VCaP (cell line): ENCODE measurements around the gene DNAJC22.

ENCODE experiments used
- H3K27ac ChIP-seq: fragments of 450-650 bp; 2 replicates; pipeline ENCODE4 v1.5.1; 2017
- CTCF ChIP-seq: fragments of 450-650 bp; conservative IDR thresholded peaks from 2 replicates; pipeline ENCODE4 v1.5.1; 2017; ENCODE audit warnings: mild to moderate bottlenecking, moderate library complexity

Gene DNAJC22

GRCh38 chr12:49339464-49339861, 7.2 kb upstream of the DNAJC22 start:
- H3K27ac ChIP-seq = no peak overlapping the region
- no peak for TF ChIP-seq CTCF

GRCh38 chr12:49340095-49340870, 6.4 kb upstream of the DNAJC22 start:
- TF ChIP-seq CTCF = no peak
- no peak overlapping the region for H3K27ac ChIP-seq

GRCh38 chr12:49340971-49341776, 5.5 kb upstream of the DNAJC22 start:
- no peak for TF ChIP-seq CTCF

GRCh38 chr12:49341777-49342065, 5.0 kb upstream of the DNAJC22 start:
- TF ChIP-seq CTCF = no peak

More at GRCh38 chr12:49340971-49341776, 5.5 kb upstream of the DNAJC22 start:
- H3K27ac ChIP-seq = no peak overlapping the region

GRCh38 chr12:49342066-49342913, 4.4 kb upstream of the DNAJC22 start:
- TF ChIP-seq CTCF = peak; percentile 59
- no peak overlapping the region for H3K27ac ChIP-seq

More at GRCh38 chr12:49341777-49342065, 5.0 kb upstream of the DNAJC22 start:
- no peak overlapping the region for H3K27ac ChIP-seq

GRCh38 chr12:49342914-49343731, 3.6 kb upstream of the DNAJC22 start:
- H3K27ac ChIP-seq = no peak overlapping the region
- no peak for TF ChIP-seq CTCF
